ENCODE measurements around the gene NCAPG2.

The NCAPG2 gene

GRCh38 chr7:158732494-158733219 is 28.1 kb upstream of the NCAPG2 start:
- no peak for DNase-seq

- DNase-seq: no peak
Observed at GRCh38 chr7:158731761-158732160, 27.2 kb upstream of the NCAPG2 start.

GRCh38 chr7:158730383-158731346 is 26.1 kb upstream of the NCAPG2 start:
- DNase-seq: no peak

- no peak for DNase-seq
Observed at GRCh38 chr7:158729646-158730382, 25.2 kb upstream of the NCAPG2 start.

GRCh38 chr7:158728911-158729645 is 24.5 kb upstream of the NCAPG2 start:
- DNase-seq: no peak

- DNase-seq: no peak
Observed at GRCh38 chr7:158727690-158728089, 23.1 kb upstream of the NCAPG2 start.

GRCh38 chr7:158726277-158726807 is 21.7 kb upstream of the NCAPG2 start:
- DNase-seq: no peak

GRCh38 chr7:158725506-158725800 is 20.8 kb upstream of the NCAPG2 start:
- no peak for DNase-seq

- no peak for DNase-seq
Observed at GRCh38 chr7:158724658-158725505, 20.3 kb upstream of the NCAPG2 start.

GRCh38 chr7:158723714-158724385 is 19.2 kb upstream of the NCAPG2 start:
- no peak for DNase-seq

- no peak for DNase-seq
Observed at GRCh38 chr7:158723266-158723665, 18.7 kb upstream of the NCAPG2 start.

GRCh38 chr7:158722574-158723237 is 18.1 kb upstream of the NCAPG2 start:
- no peak for DNase-seq

- no peak for DNase-seq
Observed at GRCh38 chr7:158720112-158720511, 15.5 kb upstream of the NCAPG2 start.

- DNase-seq: no peak
Observed at GRCh38 chr7:158716802-158717201, 12.2 kb upstream of the NCAPG2 start.

GRCh38 chr7:158710651-158711102 is 6.1 kb upstream of the NCAPG2 start:
- no peak for DNase-seq

GRCh38 chr7:158707610-158708009 is 3.0 kb upstream of the NCAPG2 start:
- no peak for DNase-seq

GRCh38 chr7:158706710-158707590 is 2.3 kb upstream of the NCAPG2 start:
- no peak for DNase-seq

GRCh38 chr7:158706273-158706704 is 1.7 kb upstream of the NCAPG2 start:
- DNase-seq: no peak

- no peak for DNase-seq
Observed at GRCh38 chr7:158705234-158705850, 738 bp upstream of the NCAPG2 start.
